Measurements from ENCODE around the gene TPPP. TPM values are rescaled to one million over a fixed set of nuclear protein-coding genes. Genes with fewer than 3 reads are reported as not detected.
"Not testable (repeated sequence)": the region's sequence is repeated elsewhere in the genome, so short reads cannot be mapped to it uniquely, and the experiment has no call there.

TPPP gene
- total RNA-seq, 1 experiment from 2014 or later = 0.05 TPM

DNA sequence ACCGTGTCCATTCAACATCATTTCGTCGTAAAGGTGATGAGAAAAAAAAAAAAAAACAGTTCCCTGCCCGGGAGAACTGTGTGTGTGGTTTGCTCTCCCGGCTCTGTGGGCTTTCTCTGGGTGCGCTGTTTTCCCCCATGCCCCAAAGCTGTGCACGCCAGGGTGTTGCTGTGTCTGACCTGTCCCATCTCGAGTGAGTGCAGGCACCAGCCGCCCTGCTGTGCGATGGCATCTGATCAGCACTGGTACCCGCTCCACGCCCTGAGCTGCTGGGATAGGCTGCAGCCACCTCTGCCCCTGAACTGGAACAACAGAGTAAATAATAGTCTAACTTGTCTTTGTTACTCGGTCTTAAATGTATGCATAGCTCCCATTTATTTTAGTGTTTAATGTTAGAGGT lies 47.7 kb downstream of the TPPP start:
- no peak for DNase-seq (ENCODE audit: low spot score)

DNA sequence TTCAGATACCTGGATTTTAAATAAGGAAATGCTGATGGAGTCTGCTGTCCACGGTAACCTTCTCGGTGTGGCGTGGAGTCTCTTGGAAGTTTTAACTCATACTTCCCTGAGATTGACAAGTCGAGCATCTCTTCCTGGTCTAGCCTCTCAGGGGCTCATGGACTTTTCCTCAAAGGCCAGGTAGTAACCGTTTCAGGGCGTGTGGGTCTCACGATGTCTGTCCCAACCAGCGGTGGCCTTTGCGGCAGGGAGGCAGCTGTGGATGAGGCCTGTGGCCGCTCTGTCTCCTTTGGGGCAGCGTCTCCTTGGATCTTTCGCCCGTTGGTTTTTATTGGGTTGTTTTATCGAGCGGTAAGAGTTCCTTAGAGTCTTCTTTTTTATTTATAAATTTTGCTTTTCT lies 48.2 kb downstream of the TPPP start:
- no peak for DNase-seq (ENCODE audit: low spot score)

DNA sequence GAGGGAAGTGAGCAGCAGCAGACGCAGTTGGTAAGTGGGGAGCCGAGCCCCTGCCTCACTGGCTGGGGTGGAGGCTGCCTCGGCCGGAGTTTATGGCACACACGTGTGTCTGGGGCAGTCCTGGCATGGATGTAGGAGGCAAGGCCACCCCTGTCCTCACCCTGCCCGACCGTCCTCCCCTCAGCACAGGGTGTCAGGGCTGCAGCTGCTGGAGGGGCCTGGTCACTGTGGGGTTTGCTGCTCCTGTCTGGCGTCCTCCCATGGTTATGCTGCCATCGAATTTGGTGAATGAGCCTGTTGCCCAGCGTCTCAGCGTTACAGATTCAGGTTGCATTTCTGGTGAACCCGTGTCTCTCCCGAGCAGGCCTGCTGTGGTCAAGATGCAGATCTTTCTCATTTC lies 48.6 kb downstream of the TPPP start:
- no peak for DNase-seq (ENCODE audit: low spot score)

- DNase-seq (ENCODE audit: low spot score) = no peak
Observed at GRCh38 chr5:643811-644271, 49.3 kb downstream of the TPPP start.

DNA sequence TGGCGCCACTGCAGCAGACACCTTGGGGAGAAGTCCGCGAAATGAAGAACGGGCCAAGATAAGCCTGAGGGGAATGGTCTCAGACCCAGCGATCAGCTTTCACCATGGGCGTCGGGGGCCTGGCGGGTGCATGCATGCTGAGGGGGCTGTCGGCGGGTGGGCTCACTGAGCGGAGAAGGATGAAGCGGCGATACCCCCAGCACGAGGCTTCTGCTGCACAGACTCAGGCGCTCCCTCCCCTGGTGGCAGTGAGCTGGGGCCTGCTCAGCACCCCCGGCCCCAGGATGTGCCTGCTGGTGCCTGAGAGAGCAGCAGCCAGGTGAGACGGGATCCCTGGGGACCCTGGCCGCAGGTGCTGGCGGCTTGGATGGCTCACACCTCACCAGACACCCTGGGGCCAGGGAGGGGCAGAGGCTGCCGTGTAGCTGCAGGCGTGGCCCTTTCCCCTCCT lies 49.8 kb downstream of the TPPP start:
- no peak for DNase-seq (ENCODE audit: low spot score)

DNA sequence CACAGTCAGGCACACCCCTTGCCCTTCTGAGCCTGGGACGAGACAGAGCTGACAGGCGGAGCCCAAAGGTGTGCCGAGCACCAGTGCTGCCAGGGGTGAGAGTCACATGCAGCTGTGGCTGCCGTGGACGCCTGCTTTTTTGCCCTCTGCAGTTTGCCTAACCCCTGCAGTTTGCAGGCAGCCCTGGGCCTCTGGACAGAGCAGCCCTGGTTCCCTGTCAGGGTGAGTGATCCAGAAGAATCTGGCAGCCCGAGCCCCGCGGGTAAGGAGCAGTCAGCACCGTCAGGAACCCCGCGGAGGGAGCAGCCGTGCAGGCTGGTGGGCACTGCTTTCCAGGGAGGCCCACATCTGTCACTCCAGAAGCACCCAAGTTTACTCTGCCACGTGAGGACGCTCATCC lies 50.7 kb downstream of the TPPP start:
- DNase-seq (ENCODE audit: low spot score) = no peak

GRCh38 chr5:641331-641765 lies 51.8 kb downstream of the TPPP start:
- DNase-seq (ENCODE audit: low spot score) = no peak

GRCh38 chr5:640461-641330 lies 52.5 kb downstream of the TPPP start:
- DNase-seq (ENCODE audit: low spot score) = no peak

DNA sequence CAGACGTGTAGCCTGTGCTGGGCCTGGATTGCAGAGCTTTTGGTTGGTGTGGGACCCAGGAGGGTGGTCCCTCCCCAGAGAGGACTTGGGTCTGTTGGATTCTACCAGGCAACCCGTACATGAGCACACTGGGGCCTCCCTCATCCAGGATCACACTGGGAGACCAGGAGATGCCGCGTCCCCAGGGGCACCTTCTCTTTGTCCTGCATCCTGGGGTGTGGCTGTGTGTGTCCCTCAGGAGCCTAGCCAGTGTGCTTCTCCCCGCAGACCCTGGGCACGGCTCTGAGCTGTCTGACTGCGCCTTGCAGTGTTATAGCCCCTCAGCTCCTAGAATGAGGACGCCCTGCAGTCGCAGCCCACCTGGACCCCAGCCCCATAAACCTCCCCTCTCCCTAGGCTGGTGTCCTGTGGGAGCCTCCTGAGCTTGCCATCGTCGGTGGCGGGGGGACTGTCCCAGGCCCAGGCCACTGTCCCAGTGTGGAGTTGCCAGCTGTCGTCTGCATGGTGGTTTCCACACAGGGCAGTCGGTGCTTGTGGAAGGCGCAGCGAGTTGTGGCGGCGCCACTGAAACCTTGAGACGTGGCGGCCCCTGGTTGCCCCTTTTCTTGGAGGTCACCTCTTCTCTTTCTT lies 53.5 kb downstream of the TPPP start:
- DNase-seq (ENCODE audit: low spot score) = no peak

- no peak for DNase-seq (ENCODE audit: low spot score)
Observed at GRCh38 chr5:639253-639530, 54.0 kb downstream of the TPPP start.

DNA sequence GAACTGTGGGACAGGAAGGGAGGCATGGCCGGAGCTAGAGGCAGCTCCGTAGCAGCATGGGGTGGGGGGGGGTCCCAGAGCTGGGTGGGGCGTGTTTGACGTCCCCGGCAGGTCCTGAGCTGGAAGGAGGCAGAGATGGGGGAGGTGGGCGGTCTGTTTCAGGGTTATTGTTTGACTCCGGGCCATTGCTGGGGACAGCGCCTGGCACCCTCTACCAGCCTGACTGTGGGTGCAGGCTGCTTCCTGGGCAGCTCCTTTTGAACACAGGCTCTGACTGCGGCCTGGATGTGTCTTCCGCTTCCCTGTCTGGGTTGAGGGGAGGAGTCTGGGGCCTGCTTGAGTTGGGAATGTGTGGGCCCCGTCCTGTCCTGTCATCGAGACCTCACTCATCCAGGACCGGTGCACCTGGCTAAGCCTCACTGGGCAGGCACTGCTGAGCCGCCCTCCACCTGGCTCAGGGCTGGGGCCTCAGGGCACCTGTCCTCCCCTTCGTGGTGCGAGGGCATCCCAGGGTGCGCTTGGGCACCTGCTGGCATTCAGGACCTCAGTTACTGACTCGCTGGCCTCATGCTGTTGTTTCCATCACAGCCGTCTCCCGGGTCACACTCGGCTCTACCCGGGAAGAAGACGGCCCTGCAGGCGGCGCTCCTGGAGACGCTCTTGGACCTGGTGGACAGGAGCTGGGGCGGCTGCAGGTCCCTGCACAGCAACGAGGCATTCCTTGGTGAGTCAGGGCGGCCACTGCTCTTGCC lies 54.5 kb downstream of the TPPP start:
- no peak for DNase-seq (ENCODE audit: low spot score)

GRCh38 chr5:637581-638450 lies 55.3 kb downstream of the TPPP start:
- DNase-seq (ENCODE audit: low spot score) = no peak

DNA sequence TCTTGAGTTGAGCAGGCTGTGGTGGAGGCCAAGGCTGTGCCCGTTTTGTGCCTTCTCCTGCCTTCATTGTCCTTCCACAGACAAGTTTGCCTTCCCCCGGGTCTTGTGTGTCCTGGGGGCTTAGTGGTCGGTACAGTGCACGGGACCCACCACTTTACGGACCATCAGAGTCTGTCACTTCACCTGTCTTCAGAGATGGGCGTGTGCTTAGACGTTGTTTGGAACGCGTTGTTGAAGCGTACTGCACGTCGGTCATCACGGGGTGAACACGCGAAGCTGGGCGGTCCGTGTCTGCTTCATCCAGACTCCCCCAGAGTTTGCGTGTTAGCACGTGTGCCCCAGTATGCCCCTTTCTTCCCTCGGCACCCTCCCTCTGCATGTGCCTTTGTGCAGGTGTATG lies 56.2 kb downstream of the TPPP start:
- DNase-seq (ENCODE audit: low spot score) = no peak

GRCh38 chr5:635306-636055 lies 57.7 kb downstream of the TPPP start:
- DNase-seq (ENCODE audit: low spot score) = no peak

- DNase-seq (ENCODE audit: low spot score) = no peak
Observed at GRCh38 chr5:634191-634590, 59.0 kb downstream of the TPPP start.

- DNase-seq (ENCODE audit: low spot score) = peak; percentile 19
Observed at GRCh38 chr5:633501-633955, 59.6 kb downstream of the TPPP start.

- DNase-seq (ENCODE audit: low spot score) = not testable (repeated sequence)
Observed at GRCh38 chr5:628351-629205, 64.6 kb downstream of the TPPP start.

DNA sequence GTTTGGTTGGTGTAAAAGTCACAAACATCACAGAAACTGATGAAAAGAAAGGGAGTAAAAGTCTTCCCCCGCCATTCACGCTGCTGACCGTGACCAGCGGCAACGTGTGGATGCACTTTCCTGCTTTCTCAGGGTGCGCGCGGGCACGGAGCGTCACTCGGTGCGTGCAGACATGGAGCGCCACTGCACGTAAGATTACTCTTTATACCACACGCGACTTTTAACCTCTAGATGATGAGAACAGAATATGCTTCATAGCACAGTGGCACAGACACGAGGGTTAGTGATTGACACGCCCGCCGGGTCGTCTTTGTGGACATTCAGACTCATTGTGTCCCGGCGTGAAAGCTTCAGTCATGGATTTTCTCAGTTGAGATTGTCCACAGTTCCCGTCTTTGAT lies 65.3 kb downstream of the TPPP start:
- DNase-seq (ENCODE audit: low spot score) = no peak

DNA sequence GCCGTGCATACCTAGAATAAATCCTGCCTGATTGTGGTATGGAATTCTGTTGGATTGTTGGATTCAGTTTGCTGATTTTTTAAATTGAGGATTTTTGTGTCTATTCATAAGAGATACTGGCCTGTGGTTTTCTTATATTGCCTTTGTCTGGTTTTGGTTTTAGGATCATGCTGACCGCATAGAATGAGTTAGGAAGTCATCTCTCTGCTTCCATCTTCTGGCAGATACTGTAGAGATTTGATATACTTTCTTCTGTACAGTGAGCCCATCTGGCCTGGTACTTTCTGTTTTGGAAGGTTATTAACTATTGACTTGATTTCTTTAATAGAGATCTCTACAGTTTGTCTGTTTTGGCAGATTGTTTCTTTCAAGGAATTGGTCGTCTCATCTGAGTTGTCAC lies 66.3 kb downstream of the TPPP start:
- DNase-seq (ENCODE audit: low spot score) = no peak

DNA sequence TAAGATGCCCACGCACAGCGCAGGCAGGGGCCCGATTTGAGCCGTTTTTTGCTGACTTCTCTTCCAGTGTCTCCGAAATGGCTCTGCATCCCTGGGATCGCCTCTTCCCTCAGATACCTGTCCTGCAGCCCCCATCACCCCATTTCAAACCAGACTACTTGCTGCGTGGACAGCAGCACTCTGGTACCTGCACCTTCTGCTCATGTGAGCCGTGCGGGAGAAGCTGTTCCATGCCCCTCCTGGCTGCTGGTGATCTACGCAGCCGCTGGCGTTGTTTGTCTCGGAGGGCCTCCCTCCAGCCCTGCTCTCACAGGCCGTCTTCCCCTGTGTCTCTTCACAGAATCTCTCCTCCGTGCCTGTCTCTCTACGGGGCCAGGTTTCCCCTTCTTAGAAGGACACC lies 67.6 kb downstream of the TPPP start:
- DNase-seq (ENCODE audit: low spot score) = no peak

Measured in A172 (cell line).